Measurements from ENCODE around the gene CDH23. TPM values are rescaled to one million over a fixed set of nuclear protein-coding genes. Genes with fewer than 3 reads are reported as not detected.

CDH23 gene
- total RNA-seq, 3 donors from 2014 or later, result 1.8 to 3.6 (median 3.0) TPM

GRCh38 chr10:71717056-71717455, 320.3 kb downstream of the CDH23 start:
- DNase-seq, result no peak
- TF ChIP-seq CTCF (IDR thresholded peaks at IDR 0.05), result no peak
- H3K36me3 ChIP-seq (ENCODE audit: low read depth), result no peaks in the 10 kb centered on the region
- no peak for ATAC-seq
- intact Hi-C loops (cut with DNase I, micrococcal nuclease), result loop anchor here in 1 of 2 donors (10.0 kb wide), 1 partner anchor 48 kb away; no protein-coding TSS in a partner anchor
- no peaks in the 10 kb centered on the region for H3K9me3 ChIP-seq
- peaks cover 22% of the 10 kb centered on the region for H3K4me1 ChIP-seq (ENCODE audit: low read depth)
- H3K4me3 ChIP-seq, result no peak overlapping the region

DNA sequence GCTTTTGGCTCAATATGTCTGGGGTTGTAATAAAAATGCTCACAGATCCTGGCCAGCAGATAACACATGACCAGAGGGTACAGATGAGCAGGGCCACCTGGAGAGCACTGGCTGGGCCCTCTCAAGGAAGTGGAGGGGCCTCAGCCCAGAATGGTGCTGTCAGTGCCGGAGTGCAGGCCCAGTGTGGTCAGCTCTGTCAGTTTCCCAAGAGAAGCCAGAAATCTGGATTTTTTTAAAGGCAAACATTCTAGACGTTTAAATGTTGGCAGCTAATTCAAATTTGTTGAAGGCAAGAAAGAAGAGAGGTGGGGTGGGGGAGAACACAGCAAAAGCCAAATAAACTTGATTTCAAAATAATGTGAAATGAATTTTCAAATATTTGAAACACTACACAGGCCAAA, 320.8 kb downstream of the CDH23 start:
- ATAC-seq, result no peak
- no peak for TF ChIP-seq CTCF (IDR thresholded peaks at IDR 0.05)
- intact Hi-C loops (cut with DNase I, micrococcal nuclease), result loop anchor here in 1 of 2 donors (10.0 kb wide), 1 partner anchor 47 kb away; no protein-coding TSS in a partner anchor
- peaks cover 22% of the 10 kb centered on the region for H3K4me1 ChIP-seq (ENCODE audit: low read depth)
- DNase-seq, result no peak
- no peaks in the 10 kb centered on the region for H3K9me3 ChIP-seq
- H3K36me3 ChIP-seq (ENCODE audit: low read depth), result no peaks in the 10 kb centered on the region
- no peak overlapping the region for H3K4me3 ChIP-seq

- TF ChIP-seq CTCF (IDR thresholded peaks at IDR 0.05), result no peak
- no peaks in the 10 kb centered on the region for H3K9me3 ChIP-seq
- H3K4me1 ChIP-seq (ENCODE audit: low read depth), result peaks cover 22% of the 10 kb centered on the region
- ATAC-seq, result no peak
- no peak overlapping the region for H3K4me3 ChIP-seq
- no peaks in the 10 kb centered on the region for H3K36me3 ChIP-seq (ENCODE audit: low read depth)
- DNase-seq, result peak in 1 of 3 donors; percentile 29
- intact Hi-C loops (cut with DNase I, micrococcal nuclease), result loop anchor here in 1 of 2 donors (10.0 kb wide), 1 partner anchor 47 kb away; no protein-coding TSS in a partner anchor
Observed at GRCh38 chr10:71718165-71718698, 321.5 kb downstream of the CDH23 start.

GRCh38 chr10:71719042-71719441, 322.3 kb downstream of the CDH23 start:
- no peak for TF ChIP-seq CTCF (IDR thresholded peaks at IDR 0.05)
- H3K4me3 ChIP-seq, result no peak overlapping the region
- ATAC-seq, result peak; percentile 17

GRCh38 chr10:71719464-71720201, 322.9 kb downstream of the CDH23 start, which contains the start of gene C10orf105:
Gene C10orf105, minus strand, starts transcription at chr10:71719778. Its CDS starts 3,441 bp downstream, at chr10:71716337.
- peaks cover 10% of the 10 kb centered on the region for H3K4me1 ChIP-seq (ENCODE audit: low read depth)
- no peak within 1 kb of the TSS for H3K4me3 ChIP-seq
- DNase-seq, result no peak
- intact Hi-C loops (cut with DNase I, micrococcal nuclease), result loop anchor here (10.0 kb wide), 2 partner anchors 45 to 55 kb away; partner anchors contain the start of gene VSIR (in 1 of the 2)
- ATAC-seq, result no peak
- H3K36me3 ChIP-seq (ENCODE audit: low read depth), result no peaks in the 10 kb centered on the region
- TF ChIP-seq CTCF (IDR thresholded peaks at IDR 0.05), result no peak
- no peaks in the 10 kb centered on the region for H3K9me3 ChIP-seq

More at GRCh38 chr10:71719042-71719441, 322.3 kb downstream of the CDH23 start:
- Histone ChIP-seq H3K36me3 (ENCODE audit: low read depth) (no peaks in the 10 kb centered on the region), H3K9me3 (no peaks in the 10 kb centered on the region), H3K4me1 (ENCODE audit: low read depth) (peaks cover 15% of the 10 kb centered on the region)
- intact Hi-C loops (cut with DNase I, micrococcal nuclease), result loop anchor here in 1 of 2 donors (10.0 kb wide), 1 partner anchor 46 kb away; no protein-coding TSS in a partner anchor
- no peak for DNase-seq
